Fibroblast of skin of scalp (primary cell): ENCODE measurements around the gene SKIL.

Source experiments
- DNase-seq: peaks from one replicate; pipeline ENCODE4 v3.0.0-alpha.2; 2013

Gene SKIL

GRCh38 chr3:170438836-170439235 is 81.3 kb downstream of the SKIL start:
- no peak for DNase-seq

DNA sequence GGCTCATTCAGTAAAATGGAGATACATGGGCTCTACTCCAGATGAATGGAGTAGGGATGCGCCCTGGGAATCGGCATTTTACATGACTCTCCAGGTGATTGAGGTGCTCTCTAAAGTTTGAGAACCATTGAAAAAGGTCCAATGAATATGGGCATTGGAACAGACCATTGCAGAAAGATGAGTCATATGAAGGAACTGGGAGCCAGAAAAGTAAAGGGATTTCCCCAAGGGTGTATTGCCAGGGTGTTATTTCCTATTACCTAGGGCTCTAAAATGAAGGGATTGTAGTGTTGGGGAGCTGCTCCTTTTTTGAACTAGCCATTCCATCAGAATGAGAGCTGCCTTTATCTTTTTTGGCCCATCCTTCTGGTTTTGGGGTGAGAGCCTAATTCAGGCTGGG is 82.8 kb downstream of the SKIL start:
- DNase-seq, result no peak

- DNase-seq, result no peak
Observed at GRCh38 chr3:170441412-170441811, 83.9 kb downstream of the SKIL start.

- DNase-seq, result no peak
Observed at GRCh38 chr3:170442947-170443346, 85.4 kb downstream of the SKIL start.

DNA sequence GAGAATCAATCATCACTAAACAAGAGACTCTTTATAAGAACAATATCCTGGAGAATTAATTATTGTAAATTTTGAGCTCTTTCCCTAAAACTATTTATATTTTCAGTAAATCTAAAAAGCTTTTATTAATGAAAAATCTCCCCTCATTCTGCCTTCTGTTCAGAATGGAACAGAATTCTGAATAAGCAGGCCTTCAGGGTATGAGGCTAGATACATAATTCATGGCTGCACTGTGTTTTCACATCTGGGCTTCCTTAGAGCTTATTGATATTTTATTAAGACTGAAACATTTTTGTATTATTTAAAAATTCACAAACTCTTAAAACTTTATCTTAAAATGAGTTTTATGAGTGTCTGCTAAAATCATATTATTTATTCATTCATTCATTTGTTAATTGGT is 85.9 kb downstream of the SKIL start:
- DNase-seq, result no peak
